ENCODE measurements around the gene MAGIX. TPM values are rescaled to one million over a fixed set of nuclear protein-coding genes. Genes with fewer than 3 reads are reported as not detected.

Gene MAGIX
- total RNA-seq, 4 donors from 2014 or later: 0.17 to 3.0 (median 0.35) TPM

DNA sequence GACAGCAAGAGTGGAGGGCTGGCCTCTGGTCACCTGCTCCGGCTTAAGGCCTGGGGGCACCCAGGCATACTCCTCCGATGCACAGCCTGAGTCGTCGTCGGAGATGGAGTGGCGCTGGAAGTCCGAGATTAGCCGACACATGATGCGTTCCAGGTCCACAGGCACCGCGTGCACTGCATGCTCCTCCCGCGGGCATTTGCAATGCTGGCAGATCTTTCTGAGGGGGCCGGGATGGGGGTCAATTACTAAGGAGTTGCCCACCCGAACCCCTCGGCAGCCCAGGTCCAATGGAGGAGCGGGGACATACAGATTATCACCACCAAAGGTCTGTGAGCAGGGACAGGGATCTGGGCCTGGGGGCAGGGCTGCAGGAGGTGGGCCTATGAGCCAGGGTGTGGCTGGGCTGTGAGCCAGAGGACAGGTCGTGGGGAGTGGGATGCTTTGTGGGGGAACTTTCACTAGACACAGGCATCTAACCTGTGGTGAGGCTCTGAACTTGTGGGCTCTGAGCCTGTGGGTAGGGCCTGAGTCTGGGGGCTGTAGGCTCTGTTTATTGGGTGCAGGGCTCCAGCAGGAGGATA lies 21.2 kb downstream of the MAGIX start:
- TF ChIP-seq, protein P1, sequence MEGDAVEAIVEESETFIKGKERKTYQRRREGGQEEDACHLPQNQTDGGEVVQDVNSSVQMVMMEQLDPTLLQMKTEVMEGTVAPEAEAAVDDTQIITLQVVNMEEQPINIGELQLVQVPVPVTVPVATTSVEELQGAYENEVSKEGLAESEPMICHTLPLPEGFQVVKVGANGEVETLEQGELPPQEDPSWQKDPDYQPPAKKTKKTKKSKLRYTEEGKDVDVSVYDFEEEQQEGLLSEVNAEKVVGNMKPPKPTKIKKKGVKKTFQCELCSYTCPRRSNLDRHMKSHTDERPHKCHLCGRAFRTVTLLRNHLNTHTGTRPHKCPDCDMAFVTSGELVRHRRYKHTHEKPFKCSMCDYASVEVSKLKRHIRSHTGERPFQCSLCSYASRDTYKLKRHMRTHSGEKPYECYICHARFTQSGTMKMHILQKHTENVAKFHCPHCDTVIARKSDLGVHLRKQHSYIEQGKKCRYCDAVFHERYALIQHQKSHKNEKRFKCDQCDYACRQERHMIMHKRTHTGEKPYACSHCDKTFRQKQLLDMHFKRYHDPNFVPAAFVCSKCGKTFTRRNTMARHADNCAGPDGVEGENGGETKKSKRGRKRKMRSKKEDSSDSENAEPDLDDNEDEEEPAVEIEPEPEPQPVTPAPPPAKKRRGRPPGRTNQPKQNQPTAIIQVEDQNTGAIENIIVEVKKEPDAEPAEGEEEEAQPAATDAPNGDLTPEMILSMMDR (IDR thresholded peaks at IDR 0.05; ENCODE audit: low read depth): no peak

DNA sequence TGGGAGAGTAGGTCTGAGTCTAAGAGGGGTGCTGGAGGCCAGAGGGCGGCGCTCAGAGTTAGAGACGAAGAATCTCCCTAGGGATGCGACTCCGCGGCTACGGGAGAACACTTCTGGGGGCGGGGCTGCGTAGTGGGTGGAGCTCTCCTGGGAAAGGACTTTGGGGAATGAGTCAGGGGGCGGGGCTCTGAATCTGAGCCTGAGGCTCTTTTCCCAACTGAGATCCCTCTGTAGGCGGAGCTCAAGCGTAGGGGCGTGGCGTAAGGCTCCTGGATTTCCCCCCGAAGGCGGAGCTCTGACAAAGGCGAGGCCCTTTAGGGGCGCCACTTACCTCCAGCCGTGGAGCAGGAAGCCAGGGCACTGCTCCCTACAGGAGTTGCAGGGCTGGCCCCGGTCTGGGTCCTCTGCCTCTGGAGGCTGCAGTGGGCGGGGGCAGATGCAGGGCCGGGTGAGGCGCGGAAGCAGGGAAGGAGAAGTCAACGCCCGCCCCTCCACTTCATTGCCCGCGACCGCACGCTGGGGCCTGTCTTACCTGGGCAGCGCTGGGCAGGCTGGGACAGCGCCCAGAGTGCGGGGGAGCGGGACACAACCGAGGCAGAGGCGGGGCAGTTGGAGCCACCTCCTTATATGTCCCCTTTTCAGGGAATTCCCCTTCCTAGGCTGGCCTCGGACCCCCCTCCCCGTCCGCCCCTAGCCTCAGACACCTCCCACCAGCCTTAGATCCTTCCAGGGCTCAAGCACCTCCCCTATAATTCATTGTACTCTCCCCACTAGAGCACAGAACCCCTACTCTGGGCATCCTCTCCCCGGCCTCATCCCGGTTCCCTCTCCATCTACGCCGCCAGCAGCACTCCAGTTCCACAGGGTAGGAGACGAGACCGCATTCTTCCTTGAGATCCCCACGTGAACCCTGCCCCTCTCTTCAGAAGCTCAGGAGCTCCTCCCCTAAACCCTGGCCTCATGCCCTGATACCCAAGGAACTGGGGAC lies 22.0 kb downstream of the MAGIX start:
- TF ChIP-seq, protein P1 (IDR thresholded peaks at IDR 0.05; ENCODE audit: low read depth): no peak

DNA sequence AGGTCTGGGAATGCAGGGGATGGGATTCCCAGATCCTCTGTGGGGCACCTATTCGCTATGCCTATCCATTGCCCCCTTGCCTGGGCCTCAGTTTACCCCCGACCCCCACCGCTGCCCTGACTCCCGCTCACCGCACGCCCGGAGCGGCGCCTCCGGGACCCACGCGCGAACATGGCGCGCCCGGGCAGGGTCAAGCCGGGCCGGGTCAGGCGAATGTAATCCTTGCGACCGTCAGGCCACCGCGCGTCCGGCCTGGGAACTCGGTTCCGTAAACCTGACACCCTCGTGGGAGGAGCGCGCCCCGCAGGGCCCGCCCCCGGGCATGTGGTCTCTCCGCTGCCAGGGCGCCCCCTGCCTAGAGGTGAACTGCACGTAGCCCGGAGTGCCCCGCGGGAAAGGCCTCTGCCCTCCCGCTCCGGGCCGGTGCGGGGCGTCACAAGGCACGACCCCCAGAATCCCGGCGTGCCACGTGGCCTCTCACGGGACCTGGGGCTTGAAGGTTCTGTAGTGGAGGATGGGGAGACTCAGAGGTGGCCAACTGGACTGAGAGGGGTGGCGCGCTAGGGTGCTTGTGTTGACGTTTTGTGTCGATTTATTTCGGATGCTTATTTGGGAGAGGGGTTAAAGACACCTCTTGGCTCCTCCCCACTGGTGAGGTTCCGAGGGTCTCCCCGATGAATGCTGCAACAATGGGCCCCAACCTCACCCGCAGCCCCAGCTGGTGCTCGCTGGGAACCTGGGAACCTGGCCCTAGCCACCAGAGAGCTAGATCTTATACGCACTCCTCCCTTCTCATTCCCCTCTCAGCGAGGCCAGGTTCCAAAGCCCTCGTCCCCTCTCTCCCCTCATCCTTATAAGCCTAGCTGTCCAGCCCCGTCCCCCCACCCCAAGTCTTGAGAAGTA lies 23.8 kb downstream of the MAGIX start, which contains the start of gene PRICKLE3:
PRICKLE3 (minus strand) TSS at position 249 of the 903 bp plus-strand sequence; CDS start at position 173, 76 bp downstream.
- TF ChIP-seq, protein P1 (IDR thresholded peaks at IDR 0.05; ENCODE audit: low read depth): no peak

DNA sequence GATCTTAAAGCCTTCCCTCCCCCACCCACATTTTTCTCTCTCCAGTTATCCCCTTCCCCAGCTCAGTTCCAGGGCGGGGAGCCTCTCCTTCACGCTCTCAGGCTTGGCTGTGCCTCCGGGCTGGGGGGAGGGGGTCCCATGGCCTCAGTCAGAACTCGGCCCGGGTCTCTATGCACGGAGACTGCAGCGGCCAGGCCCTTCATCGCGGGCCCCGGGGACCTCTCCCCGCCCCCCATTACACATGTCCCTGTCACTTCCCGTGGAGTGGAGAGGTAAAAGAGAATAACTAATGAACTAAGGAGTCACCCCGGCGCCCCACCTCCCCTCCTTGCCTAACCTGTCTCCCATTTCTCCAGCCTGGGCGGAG lies 24.5 kb downstream of the MAGIX start:
- TF ChIP-seq, protein P1 (IDR thresholded peaks at IDR 0.05; ENCODE audit: low read depth): no peak

DNA sequence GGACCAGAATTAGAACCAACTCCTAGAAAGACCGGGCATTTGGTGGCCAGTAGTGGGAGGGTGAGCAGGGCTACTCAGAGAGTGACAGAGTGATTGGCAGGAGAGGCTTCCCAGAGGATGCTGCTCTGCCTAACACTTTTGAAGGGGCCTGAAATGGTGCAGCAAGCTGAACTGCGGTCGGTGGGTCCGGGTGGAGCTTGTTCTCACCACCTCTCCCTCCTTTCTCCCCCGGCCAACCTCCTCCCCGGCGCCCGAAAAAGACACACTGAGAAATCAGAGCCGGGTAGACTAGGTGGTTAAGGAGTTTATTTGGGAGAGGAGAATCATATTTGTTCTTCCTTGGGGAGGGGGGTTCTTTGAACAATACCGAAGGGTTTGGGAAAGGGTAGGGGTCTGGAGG lies 25.0 kb downstream of the MAGIX start:
- TF ChIP-seq, protein P1 (IDR thresholded peaks at IDR 0.05; ENCODE audit: low read depth): no peak

DNA sequence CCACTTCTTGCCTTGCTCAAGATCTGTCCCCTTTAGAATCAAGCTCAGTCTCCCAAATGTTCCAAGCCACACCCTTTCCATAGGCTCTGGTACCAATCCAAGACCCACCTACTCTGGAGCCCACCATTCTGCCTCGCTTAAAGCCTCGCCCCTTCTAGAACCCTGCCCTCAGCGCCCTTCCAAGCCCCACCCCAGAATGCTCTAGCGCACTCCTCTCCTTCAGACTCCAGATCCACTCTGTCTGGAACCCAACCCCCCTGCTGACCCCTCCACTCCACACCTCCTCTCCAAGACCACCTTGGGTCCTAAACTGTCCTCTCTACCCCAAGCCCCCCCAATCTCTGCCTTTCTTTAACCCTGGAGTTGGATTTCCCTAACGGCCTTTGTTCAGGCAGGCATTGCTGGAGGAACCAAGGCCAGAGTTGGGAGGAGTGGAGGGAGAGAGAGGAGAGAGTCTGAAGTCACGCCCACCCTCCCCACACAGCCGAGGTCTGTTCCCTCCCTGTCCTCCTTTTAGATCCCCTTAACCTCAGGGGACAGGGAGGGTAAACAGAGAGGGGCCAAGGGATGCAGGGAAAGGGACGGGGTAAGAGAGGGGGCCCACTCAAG lies 26.0 kb downstream of the MAGIX start:
- TF ChIP-seq, protein P1 (IDR thresholded peaks at IDR 0.05; ENCODE audit: low read depth): no peak
